Hematopoietic multipotent progenitor cell treated with erythropoietin and hydrocortisone succinate and interleukin-3 and kit ligand, for 4 days (in vitro differentiated cells): ENCODE data around the gene OST4.
"Not testable (repeated sequence)": the region's sequence is repeated elsewhere in the genome, so short reads cannot be mapped to it uniquely, and the experiment has no call there.

Source experiments
- DNase-seq: peaks from one replicate; pipeline ENCODE4 v3.0.0-alpha.2; 2015

Gene OST4

DNA sequence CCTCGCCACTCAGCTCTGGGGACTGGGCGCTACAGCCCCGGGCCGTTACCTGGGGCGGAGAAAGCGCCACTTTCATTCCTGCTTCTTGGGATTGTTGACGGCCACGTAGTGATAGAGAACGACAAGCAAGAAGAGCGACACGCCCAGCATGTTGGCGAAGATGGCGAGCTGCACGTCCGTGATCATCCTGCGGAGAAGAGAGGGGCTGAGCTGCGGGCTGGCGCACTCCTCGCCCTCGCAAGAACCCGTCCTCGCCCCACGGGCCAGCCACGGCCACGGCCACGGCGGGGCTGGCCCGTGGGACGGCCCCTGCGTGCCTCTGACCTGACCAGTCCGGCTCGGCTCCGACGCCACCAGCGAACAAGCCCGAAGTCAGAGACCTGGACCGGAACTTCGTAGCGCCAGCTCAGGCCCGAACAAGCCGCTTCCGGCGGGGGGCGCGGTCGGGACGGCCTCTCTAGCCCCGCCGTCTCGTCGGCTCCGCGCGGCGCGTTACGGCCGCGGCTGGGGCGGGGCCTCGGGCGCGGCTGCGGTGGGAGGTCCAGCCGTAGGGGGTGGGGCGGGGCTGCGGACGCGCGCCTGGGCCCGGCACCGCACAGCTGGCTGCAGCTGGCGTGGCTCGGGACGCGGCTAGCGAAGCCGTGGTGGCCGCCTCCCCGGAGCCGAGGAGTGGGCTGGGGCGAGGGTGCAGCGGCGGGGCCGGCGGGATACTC, at the start of gene OST4:
TSS of gene OST4 (minus strand) at position 378 of the 713 bp plus-strand sequence.
- DNase-seq = peak; percentile 97

DNA sequence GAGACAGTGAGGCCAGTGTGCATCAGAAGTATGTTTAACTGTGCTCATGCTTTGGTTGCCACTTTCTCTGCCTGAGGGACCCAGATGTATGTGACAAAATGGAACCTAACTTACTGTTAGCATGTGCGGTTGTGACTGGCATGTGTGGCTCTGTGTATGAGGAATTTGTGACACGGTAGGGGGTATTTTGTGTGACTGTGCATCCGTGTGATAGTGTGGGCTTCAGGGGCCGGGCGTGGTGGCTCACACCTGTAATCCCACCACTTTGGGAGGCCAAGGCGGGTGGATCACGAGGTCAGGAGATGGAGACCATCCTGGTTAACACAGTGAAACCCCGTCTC, 47.8 kb upstream of the OST4 start:
- DNase-seq = not testable (repeated sequence)

DNA sequence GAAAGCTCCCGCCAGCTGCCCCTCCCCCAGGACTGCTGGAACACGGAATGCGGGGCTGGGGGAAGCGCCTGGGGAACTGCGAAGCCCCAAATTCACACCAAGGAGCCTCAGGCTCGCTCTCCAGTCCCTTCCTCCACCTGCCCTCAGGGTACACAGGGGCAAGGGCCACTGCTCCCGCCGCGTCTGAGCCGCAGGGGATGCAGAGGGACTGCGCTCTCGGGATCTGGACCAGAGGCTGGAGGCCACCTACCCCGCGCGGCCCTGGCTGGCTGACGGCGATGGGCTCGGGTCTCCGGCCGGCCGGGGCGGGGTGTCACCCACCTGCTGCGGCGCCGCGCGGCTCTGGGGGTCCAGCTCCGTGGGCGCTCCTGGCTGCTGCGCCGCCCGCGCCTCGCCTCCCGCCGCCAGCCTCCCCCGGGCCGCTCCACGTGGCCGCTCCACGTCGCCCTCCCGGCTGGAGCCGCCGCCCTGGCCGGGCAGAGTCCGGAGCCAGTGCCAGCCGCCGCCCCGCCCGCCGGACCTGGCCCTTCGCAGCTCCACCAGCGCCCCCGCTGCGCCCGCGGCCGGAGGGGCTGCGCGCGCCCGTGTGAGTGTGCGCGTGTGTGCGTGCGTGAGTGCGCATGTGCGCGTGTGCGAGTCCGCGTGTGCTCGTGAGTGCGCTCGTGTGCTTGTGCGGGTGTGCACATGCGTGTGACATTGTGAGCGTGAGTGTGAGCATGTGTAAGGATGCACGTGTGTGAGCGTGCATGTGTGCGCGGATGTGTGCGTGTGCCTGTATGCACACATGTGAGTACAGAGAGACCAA, 47.3 kb upstream of the OST4 start, which contains the start of gene CGREF1:
TSS of gene CGREF1 (minus strand) at position 604 of the 805 bp plus-strand sequence. CDS start 14,762 bp downstream, outside the sequence.
- peak; percentile 58 for DNase-seq

DNA sequence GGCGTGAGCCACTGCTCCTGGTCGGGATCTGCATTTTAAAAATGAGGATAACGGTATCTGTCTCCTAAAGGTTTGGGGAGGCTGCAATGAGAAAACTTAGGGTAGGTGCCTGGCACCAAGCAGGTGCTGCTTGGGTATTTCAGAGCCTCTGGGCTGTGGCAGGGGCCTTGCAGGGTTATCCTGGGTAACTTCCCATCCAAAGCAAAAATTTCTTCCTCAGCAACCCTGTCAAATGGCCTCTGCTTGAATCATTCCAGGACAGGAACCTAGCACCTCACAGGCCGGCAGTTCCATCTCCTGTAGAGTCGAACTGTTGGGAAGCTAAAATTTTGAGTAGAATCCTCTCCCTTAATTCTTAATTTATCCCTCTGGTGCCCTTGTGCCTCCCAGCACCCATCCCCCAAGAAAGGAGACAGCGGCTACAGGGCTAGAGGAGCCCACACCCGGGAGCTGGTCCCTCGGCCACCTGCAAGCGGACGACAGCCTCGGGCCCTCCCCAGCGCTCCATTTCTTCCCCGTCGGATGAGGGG, 46.6 kb upstream of the OST4 start:
- no peak for DNase-seq

DNA sequence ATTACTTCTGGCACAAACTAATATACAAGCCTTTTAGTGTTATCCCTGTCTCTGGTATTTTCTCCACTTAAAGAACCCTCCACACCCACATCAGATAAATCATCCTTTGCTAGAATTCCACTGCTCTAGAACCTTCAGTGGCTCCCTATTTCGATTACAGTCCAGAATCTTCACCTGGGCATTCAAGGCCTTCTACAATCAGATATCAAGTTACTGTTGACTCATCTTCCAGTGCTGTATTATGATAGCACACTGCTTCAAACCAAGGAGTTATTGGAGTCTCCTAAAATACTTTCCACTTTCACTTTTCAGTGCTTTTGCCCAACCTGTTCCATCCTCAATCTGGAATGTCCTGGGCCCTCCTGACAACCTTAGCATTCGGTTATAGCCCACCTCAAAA, 44.1 kb upstream of the OST4 start:
- no peak for DNase-seq

DNA sequence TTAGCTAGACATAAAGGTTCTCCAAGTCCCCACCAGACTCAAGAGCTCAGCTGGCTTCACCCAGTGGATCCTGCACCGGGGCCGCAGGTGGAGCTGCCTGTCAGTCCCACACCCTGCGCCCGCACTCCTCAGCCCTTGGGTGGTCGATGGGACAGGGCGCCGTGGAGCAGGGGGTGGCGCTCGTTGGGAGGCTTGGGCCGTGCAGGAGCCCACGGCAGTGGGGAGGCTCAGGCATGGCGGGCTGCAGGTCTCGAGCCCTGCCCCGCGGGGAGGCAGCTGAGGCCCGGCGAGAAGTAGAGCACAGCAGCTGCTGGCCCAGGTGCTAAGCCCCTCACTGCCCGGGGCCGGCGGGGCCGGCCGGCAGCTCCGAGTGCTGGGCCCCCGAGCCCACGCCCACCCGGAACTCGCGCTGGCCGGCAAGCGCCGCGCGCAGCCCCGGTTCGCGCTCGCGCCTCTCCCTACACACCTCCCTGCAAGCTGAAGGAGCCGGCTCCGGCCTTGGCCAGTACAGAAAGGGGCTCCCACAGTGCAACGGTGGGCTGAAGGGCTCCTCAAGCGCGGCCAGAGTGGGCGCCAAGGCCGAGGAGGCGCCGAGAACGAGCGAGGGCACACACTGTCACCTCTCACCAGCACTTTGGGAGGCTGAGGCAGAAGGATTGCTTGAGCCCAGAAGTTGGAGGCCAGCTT, 40.1 kb upstream of the OST4 start:
- DNase-seq = not testable (repeated sequence)

DNA sequence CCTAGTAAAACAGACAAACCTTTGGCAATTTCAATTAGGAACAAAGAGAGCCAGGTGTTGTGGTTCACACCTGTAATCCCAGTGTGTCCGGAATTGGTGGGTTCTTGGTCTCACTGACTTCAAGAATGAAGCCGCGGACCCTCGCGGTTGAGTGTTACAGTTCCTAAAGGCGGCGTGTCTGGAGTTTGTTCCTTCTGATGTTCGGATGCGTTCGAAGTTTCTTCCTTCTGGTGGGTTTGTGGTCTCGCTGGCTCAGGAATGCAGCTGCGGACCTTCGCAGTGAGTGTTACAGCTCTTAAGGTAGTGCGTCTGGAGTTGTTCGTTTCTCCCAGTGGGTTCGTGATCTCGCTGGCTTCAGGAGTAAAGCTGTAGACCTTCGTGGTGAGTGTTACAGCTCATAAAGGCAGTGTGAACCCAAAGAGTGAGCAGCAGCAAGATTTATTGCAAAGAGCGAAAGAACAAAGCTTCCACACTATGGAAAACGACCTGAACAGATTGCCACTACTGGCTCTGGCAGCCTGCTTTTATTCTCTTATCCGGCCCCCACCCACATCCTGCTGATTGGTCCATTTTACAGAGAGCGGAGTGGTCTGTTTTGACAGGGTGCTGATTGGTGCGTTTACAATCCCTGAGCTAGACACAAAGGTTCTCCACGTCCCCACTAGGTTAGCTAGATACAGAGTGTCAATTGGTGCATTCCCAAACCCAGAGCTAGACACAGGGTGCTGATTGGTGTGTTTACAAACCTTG, 39.3 kb upstream of the OST4 start:
- DNase-seq = not testable (repeated sequence)

DNA sequence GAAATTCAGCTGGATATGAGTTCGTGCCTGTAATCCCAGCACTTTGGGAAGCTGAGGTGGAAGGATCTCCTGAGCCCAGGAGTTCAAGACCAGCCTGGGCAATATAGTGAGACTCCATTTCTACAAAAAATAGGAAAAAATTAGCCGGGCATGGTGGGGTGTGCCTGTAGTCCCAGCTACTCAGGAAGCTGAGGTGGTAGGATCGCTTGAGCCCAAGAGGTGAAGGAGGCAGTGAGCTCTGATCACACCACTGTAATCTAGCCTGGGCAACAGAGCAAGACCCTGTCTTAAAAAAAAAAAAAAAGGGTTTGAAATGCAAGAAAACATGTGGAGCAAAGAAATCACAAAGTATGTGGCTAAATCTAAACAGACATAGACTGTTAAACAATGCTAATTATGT, 37.6 kb upstream of the OST4 start:
- no peak for DNase-seq

DNA sequence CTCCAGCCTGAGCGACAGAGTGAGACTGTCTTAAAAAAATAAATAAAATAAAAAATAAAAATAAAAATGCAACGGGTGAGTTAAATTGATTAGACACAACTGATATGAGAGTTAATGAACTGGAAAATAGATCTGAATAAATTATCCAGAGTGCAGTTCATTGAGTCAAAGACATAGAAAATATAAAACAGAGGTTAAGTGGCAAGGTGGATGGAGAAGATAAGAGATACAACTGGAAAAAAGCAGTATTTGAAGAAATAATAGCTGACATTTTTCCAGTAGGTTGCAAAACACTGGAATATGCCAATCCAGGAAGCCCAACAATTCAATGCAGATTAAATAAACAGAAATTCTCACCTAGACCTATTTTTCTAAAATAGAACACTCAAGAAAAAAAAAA, 36.8 kb upstream of the OST4 start:
- peak; percentile 40 for DNase-seq

DNA sequence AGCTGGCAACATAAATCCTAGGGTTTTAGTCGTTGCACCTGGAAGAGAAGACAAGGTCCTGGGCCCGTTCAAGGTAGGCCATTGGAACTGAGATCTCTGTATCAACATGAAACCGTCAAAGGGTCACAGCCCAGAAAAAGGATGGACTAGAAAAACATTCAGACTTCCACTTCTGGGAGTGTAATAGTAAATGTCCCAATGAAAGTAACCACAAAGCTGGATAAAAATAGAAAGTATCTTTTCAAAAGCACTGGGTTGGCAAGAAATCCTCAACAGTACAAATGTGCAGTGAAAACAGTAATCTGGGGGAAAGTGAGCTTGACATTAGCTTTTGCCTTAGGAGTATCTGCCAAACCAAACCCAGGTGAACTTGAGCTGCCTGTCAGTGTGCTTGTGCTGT, 34.5 kb upstream of the OST4 start:
- DNase-seq = no peak

DNA sequence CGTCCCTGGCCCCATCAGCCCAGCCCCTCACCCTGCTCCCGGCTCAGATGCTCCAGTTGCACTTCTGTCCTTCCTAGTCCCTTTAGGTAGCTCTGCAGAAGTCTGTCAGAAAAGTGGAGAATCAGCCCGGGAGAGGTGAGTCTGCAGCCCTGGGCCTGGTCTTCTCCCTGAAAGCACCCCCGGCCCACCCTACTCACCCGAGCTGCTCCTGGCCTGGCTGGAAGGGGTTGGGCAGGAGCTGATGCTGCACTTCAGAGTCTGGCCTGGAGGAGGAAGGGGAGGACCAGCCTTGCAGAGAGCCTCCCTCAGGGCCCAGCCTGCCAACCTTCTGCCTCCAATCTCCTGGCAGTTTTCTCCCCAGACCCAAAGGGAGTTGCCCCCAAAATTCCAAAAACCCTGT, 30.9 kb upstream of the OST4 start:
- DNase-seq = no peak

DNA sequence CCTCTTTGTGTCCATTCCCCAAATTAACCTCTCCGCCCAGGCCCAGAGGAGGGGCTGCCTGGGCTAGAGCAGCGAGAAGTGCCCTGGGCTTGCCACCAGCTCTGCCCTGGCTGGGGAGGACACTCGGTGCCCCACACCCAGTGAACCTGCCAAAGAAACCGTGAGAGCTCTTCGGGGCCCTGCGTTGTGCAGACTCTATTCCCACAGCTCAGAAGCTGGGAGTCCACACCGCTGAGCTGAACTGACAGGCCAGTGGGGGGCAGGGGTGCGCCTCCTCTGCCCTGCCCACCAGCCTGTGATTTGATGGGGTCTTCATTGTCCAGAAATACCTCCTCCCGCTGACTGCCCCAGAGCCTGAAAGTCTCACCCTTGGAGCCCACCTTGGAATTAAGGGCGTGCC, 28.6 kb upstream of the OST4 start:
- DNase-seq = no peak

DNA sequence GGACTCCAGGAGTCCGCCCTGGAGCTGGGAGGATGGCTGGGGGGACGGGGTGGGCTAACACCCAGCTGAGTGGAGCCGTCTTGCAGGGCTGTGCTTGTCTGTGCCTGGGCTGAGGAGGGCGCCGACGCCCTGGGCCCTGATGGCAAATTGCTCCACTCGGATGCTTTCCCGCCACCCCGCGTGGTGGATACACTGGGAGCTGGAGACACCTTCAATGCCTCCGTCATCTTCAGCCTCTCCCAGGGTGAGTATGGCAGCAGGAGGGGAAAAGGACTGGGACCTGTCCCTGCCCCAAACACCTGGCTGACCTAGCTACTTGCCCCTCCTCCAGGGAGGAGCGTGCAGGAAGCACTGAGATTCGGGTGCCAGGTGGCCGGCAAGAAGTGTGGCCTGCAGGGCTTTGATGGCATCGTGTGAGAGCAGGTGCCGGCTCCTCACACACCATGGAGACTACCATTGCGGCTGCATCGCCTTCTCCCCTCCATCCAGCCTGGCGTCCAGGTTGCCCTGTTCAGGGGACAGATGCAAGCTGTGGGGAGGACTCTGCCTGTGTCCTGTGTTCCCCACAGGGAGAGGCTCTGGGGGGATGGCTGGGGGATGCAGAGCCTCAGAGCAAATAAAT, 28.0 kb upstream of the OST4 start:
- DNase-seq = no peak

DNA sequence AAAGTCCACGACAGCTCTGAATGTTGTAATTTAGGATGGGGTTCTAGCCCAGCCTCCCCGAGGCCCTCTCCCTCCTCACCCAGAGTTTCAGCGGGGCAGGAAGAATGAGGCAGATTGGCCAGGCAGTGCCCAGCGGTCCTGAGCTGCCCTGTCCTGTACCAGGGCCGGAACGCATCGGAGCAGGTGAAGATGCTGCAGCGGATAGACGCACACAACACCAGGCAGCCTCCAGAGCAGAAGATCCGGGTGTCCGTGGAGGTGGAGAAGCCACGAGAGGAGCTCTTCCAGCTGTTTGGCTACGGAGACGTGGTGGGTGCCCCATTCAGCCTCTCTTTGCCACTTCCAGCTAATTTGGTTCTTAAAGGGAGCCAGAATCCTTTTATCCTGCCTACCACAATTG, 25.9 kb upstream of the OST4 start:
- DNase-seq = no peak

DNA sequence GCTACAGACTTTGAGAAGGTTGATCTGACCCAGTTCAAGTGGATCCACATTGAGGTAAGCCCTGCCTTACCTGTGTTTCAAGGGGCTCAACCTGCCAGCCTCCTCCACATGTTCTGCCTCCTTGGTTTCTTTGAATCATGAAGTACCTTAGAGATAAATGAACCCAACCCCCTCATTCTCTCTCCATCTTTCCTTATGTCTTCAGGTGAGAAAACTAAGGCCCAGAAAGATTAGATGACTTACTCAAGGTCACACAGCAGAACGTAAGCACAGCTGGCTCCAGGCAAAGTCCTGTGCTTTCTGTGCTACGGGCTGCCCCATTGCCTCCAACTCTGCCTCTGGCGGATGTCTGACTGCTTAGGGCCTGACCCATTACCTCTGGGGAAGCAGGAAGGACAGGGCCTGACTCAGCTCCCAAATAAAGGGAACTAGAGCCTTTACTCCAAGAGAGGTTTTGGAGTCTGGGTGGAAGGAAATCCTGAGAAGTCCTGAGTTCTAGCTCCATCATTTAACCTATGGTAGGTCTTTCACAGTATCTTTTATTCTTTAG, 25.4 kb upstream of the OST4 start:
- no peak for DNase-seq

DNA sequence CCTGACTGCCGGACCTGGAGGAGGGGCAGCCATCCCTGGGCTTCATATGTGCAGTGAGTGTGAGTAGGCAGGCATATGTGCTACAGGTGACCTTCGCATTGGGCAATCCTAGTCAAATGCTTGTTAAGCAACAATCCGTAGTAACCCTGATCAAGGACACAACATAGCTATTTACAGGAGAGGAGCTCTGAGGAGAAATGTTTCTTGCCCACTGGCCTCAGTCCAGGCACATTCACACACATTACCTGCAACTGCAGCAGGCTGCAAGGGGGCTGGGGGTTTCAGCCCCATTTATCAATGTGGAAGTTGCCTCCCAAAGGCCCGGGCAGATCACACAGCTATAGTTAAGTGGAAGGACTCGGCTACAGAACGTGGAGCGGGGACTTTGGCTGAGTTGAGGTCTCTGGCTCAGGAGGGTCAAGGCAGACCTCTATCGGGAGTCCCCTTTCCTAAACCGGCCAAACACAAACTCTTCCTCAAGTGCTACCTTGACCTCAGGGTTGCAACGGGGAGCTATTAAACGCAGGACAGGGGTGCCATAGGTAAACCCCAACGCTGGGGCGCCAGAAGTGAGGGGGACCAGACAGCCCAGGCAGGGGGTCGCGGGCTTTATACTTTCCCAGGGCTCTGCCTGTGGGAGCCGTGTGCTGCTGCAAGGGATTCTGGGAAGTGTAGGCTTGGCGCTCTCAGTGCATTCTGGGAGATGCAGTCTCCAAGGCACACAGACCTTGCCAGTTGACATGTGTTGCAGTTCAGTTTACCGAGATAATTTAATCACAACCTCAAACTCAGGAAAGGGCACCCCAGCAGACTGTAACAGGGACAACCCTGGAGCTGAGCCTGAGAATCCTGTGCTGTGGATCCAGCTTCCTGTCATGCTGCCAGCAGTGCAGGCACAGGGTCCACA, 24.5 kb upstream of the OST4 start:
- DNase-seq = peak; percentile 84

DNA sequence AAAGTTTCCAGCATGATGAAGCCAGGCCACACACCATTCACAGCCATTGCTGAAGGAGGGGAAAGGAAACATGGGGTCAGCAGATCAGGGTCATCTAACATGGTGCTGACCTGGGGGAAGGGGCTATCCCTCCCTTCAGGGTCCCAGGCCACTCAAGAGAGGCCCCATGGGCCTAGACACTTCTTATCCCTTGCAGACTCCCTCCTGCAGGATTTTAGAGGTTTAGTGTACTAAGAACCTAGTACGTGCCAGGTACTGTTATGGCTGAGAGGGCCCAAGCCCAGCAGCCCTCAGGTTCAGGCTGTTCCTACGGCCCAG, 23.9 kb upstream of the OST4 start:
- DNase-seq = no peak

DNA sequence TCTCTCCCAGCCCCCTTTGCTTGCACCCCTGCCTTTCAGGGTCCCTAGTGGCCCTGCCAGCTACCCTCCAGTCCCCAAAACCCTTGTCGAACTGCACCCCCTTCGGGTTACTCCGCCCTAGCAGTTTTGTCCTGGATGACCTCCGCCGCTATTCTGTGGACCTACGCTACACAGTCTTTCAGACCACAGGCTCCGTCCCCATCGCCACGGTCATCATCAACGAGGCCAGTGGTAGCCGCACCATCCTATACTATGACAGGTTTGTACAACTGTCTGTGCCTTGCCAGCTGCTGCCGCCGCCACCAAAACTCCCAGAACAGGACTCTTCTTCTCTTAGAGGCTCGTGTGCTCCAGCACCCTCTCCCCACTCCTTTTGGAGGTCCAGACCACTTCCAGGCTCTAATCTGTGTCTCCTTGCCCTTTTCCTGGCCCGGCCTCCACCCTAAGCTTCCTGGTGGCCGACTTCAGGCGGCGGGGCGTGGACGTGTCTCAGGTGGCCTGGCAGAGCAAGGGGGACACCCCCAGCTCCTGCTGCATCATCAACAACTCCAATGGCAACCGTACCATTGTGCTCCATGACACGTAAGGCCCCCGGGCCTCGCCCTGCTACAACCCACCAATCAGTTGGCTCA, 23.0 kb upstream of the OST4 start:
- no peak for DNase-seq

DNA sequence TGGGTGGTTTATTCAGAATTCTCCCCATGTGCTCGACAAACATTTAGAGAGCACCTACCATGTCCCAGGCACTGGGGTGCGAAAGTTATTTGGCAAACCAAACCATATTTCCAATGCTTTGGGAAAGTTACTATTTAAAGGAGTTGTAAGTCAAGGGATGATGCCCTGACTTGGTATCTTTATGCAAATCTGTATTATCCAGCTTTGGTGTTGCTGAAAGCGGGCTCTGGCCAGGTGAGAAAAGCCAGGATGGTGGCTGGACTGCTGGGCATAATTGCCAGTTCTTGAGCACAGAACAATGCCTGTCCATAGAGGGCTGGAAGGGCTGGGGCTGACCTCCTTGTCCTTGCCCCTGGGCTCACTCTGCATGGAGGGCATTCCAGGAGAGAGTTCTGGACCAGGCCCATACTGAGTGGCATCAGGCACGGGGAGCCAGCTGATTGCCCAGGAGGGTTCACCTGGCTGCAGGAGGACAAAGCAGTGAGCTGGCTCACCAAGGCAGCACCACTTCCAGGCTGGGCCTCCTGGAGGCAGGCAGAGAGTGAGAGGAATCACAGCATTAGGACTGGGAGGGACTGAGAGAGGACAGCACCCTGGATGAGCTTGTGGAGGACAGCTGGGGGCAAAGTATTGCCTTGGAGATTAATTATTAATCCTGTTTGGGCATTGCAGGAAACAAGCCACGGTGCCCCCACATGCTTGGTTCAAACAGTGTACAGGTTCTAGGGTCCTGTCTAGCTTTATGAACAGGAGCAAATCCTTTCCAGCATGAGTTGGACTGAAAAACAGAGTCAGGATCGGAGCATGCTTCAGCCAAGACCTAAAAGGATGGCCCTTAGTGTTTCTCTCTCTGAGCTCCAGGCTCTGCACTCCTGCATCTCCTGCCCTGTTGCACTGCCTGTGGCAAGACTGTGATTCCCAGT, 22.2 kb upstream of the OST4 start:
- DNase-seq = no peak
